ENCODE data around the gene MYH1. TPM values are rescaled to one million over a fixed set of nuclear protein-coding genes. Genes with fewer than 3 reads are reported as not detected.

The MYH1 gene
- total and polyA plus RNA-seq, 9 of the 15 experiments (the other 6 are each of a cell fraction or from before 2014, with no cell fraction given), result not detected

GRCh38 chr17:10549096-10549842 is 30.9 kb upstream of the MYH1 start, which contains the start of gene MYH2 (continued):
- no peak for TF ChIP-seq CREB5 (CRISPR knock-in tag; IDR thresholded peaks at IDR 0.05)
- TF ChIP-seq RBM22 (IDR thresholded peaks at IDR 0.05; ENCODE audit: low read depth, low read length, poor library complexity, severe bottlenecking), result no peak

GRCh38 chr17:10547351-10547750 is 29.0 kb upstream of the MYH1 start:
- Histone ChIP-seq H3K27ac (ENCODE audit: extremely low read depth, low read depth, low read length) (no peak overlapping the region), H3K4me2 (ENCODE audit: insufficient read depth, low read length) (no peak overlapping the region; the same call in 1 of the 2 replicates), H3K4me3 (no peak overlapping the region), H3K79me2 (ENCODE audit: control insufficient read depth, insufficient read depth, low read length) (no peaks in the 10 kb centered on the region), H4K20me1 (replicated peaks; ENCODE audit: control insufficient read depth, insufficient read depth, low read length) (no peaks in the 10 kb centered on the region), H3K9ac (ENCODE audit: insufficient read depth in 1 of 2, low read depth in 2 of 2, low read length in 2 of 2) (no peak overlapping the region), H3K9me3 (replicated peaks; ENCODE audit: control insufficient read depth, insufficient read depth, low read depth, low read length) (no peaks in the 10 kb centered on the region), H3K36me3 (ENCODE audit: control insufficient read depth, insufficient read depth, low read length) (no peaks in the 10 kb centered on the region), H3K27me3 (ENCODE audit: control insufficient read depth in 2 of 2, insufficient read depth in 2 of 2, low read length in 2 of 2) (peaks cover 0 to 4% of the 10 kb centered on the region in 2 experiments; a peak in 2 of 5 replicates), H3K9me1 (ENCODE audit: control insufficient read depth, insufficient read depth, low read length) (no peaks in the 10 kb centered on the region), H2AFZ (ENCODE audit: low read depth, low read length) (no peak overlapping the region), H3K4me1 (replicated peaks in 1 of 2; ENCODE audit: control insufficient read depth in 2 of 2, insufficient read depth in 2 of 2, low read length in 2 of 2) (no peaks in the 10 kb centered on the region)
- no peak for ATAC-seq
- intact Hi-C loops (cut with micrococcal nuclease) (no loop called here), in situ Hi-C loops (cut with MboI) (no loop called here)
- ChIA-PET CTCF (ENCODE audit: low intra/inter-chr PET ratio) (no interaction called here), POLR2A (no interaction called here)
- peak in 1 of 4 experiments; percentile 4 for DNase-seq (ENCODE audit: extremely low read depth in 1 of 4, low spot score in 3 of 4)
- WGBS (ENCODE audit: insufficient coverage, low coverage, missing lambda C conversion rate), result 8% methylated on average over 5 of the region's 6 CpGs
- FAIRE-seq, result no peak
- BruUV-seq (replicated peaks), result no TSS peak
- TF ChIP-seq EGR1 (conservative IDR thresholded peaks at IDR 0.05) (no peak), FOSL1 (tag; conservative IDR thresholded peaks at IDR 0.05) (peak; percentile 76), JUND (IDR thresholded peaks at IDR 0.05; ENCODE audit: borderline replicate concordance, low read depth, low read length) (peak; percentile 40; the same call in 1 of the 2 replicates), JUND (tag; IDR thresholded peaks at IDR 0.05; ENCODE audit: borderline replicate concordance, low read depth, low read length) (peak; percentile 76; the same call in 1 of the 3 replicates), TAF15 (IDR thresholded peaks at IDR 0.05; ENCODE audit: low read depth, low read length) (no peak), ZNF764 (CRISPR knock-in tag; IDR thresholded peaks at IDR 0.05; ENCODE audit: low read depth) (no peak), PRPF4 (IDR thresholded peaks at IDR 0.05; ENCODE audit: insufficient read depth, low read depth, low read length, poor library complexity, severe bottlenecking) (no peak), TGIF2 (CRISPR knock-in tag; IDR thresholded peaks at IDR 0.05) (no peak), GTF2B (IDR thresholded peaks at IDR 0.05; ENCODE audit: extremely low read depth, insufficient read length) (no peak)
